ENCODE data around the gene SEZ6L.
A peak's percentile ranks its signal among the peaks of the same experiment; 100 is the strongest.

DNA sequence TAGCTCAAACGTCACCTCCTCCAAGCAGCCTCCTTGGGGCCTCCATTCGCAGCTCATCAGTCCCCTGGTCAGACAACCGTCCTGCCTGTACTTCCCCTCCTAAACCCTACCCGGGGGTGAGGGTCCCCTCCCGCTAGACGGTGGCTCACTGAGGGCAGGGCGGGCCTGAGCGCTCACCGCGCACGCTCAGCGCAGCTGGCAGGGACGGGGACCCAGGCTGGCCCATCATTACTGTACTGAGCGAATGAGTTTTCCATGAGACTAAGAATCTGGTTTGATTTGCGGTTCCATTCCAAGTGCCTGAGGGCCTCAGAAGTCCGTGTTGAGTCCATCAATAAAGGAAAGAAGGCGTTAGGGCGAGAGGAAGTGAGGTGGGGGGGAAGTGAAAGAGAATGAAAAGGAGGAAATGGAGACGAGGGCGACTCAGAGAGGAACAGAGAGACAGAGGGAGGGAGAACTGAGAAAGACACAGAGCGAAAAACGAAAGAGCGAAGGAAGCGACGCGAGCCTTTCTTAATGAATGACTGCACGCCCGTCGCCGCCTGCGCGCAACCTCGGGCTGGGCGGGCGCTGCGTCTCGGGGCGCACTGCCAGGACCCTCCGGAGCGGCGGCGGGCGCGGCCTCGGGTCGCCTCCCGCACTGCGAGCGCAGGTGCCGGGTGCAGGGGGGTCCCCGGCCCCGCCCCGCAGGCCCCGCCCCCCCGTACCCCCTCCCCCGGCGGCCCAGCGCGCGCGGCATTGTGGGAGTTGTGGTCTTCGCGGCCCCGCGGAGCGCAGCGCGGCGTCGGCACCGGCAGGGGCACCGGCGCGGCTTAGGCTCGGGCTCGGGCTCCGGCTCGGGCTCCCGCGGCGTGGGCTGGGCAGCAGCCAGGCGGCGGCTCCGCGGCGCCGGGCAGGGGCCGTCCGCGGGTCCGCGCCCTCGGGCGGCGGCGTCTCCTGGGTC is 259.5 kb downstream of the SEZ6L start, which contains the start of gene ASPHD2:
- TF ChIP-seq, protein P1, sequence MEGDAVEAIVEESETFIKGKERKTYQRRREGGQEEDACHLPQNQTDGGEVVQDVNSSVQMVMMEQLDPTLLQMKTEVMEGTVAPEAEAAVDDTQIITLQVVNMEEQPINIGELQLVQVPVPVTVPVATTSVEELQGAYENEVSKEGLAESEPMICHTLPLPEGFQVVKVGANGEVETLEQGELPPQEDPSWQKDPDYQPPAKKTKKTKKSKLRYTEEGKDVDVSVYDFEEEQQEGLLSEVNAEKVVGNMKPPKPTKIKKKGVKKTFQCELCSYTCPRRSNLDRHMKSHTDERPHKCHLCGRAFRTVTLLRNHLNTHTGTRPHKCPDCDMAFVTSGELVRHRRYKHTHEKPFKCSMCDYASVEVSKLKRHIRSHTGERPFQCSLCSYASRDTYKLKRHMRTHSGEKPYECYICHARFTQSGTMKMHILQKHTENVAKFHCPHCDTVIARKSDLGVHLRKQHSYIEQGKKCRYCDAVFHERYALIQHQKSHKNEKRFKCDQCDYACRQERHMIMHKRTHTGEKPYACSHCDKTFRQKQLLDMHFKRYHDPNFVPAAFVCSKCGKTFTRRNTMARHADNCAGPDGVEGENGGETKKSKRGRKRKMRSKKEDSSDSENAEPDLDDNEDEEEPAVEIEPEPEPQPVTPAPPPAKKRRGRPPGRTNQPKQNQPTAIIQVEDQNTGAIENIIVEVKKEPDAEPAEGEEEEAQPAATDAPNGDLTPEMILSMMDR (IDR thresholded peaks at IDR 0.05) = no peak
- TF ChIP-seq ESRRA (IDR thresholded peaks at IDR 0.05; ENCODE audit: borderline replicate concordance, low read length) (no peak), POLR2A (IDR thresholded peaks at IDR 0.05; ENCODE audit: low read length) (peak; percentile 53; the same call in 1 of the 2 replicates), CHD4 (IDR thresholded peaks at IDR 0.05; ENCODE audit: borderline replicate concordance) (no peak), EP300 (IDR thresholded peaks at IDR 0.05) (no peak), NR3C1 (IDR thresholded peaks at IDR 0.05) (no peak), CHD2 (IDR thresholded peaks at IDR 0.05; ENCODE audit: low read length, partially characterized antibody) (no peak), RNF2 (IDR thresholded peaks at IDR 0.05; ENCODE audit: borderline replicate concordance, low read depth) (no peak), MAFK (IDR thresholded peaks at IDR 0.05; ENCODE audit: partially characterized antibody) (no peak)
- TF ChIP-seq, protein P2, sequence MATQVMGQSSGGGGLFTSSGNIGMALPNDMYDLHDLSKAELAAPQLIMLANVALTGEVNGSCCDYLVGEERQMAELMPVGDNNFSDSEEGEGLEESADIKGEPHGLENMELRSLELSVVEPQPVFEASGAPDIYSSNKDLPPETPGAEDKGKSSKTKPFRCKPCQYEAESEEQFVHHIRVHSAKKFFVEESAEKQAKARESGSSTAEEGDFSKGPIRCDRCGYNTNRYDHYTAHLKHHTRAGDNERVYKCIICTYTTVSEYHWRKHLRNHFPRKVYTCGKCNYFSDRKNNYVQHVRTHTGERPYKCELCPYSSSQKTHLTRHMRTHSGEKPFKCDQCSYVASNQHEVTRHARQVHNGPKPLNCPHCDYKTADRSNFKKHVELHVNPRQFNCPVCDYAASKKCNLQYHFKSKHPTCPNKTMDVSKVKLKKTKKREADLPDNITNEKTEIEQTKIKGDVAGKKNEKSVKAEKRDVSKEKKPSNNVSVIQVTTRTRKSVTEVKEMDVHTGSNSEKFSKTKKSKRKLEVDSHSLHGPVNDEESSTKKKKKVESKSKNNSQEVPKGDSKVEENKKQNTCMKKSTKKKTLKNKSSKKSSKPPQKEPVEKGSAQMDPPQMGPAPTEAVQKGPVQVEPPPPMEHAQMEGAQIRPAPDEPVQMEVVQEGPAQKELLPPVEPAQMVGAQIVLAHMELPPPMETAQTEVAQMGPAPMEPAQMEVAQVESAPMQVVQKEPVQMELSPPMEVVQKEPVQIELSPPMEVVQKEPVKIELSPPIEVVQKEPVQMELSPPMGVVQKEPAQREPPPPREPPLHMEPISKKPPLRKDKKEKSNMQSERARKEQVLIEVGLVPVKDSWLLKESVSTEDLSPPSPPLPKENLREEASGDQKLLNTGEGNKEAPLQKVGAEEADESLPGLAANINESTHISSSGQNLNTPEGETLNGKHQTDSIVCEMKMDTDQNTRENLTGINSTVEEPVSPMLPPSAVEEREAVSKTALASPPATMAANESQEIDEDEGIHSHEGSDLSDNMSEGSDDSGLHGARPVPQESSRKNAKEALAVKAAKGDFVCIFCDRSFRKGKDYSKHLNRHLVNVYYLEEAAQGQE (IDR thresholded peaks at IDR 0.05) = no peak
- TF ChIP-seq, protein P3, sequence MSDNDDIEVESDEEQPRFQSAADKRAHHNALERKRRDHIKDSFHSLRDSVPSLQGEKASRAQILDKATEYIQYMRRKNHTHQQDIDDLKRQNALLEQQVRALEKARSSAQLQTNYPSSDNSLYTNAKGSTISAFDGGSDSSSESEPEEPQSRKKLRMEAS (IDR thresholded peaks at IDR 0.05) = no peak

Measured in A549 (cell line).